Astrocyte (in vitro differentiated cells and primary cell): ENCODE measurements around the gene POU2F1.

Source experiments
- EZH2 ChIP-seq: IDR thresholded peaks from 2 replicates; pipeline ENCODE4 v1.6.1; 2012; ENCODE audit warnings: mild to moderate bottlenecking, low read length, inconsistent platforms; ENCODE audit not compliant: insufficient read depth
- TF ChIP-seq, protein P1 (sequence below): IDR thresholded peaks from 2 replicates; pipeline ENCODE4 v1.5.1; 2011; ENCODE audit warnings: low read depth, mild to moderate bottlenecking, inconsistent platforms, low read length, moderate library complexity; ENCODE audit not compliant: insufficient read depth

GRCh38 chr1:167452483-167452882 is 231.8 kb downstream of the POU2F1 start:
- no peak for TF ChIP-seq EZH2
- TF ChIP-seq, protein P1, sequence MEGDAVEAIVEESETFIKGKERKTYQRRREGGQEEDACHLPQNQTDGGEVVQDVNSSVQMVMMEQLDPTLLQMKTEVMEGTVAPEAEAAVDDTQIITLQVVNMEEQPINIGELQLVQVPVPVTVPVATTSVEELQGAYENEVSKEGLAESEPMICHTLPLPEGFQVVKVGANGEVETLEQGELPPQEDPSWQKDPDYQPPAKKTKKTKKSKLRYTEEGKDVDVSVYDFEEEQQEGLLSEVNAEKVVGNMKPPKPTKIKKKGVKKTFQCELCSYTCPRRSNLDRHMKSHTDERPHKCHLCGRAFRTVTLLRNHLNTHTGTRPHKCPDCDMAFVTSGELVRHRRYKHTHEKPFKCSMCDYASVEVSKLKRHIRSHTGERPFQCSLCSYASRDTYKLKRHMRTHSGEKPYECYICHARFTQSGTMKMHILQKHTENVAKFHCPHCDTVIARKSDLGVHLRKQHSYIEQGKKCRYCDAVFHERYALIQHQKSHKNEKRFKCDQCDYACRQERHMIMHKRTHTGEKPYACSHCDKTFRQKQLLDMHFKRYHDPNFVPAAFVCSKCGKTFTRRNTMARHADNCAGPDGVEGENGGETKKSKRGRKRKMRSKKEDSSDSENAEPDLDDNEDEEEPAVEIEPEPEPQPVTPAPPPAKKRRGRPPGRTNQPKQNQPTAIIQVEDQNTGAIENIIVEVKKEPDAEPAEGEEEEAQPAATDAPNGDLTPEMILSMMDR, result no peak
